Prostate gland (tissue), 2 donors: ENCODE results near the gene ASPG. TPM values are rescaled to one million over a fixed set of nuclear protein-coding genes. Genes with fewer than 3 reads are reported as not detected.

Source experiments
- DNase-seq: peaks from one replicate; pipeline ENCODE4 v3.0.0-alpha.2; 2019; ENCODE audit warnings: low spot score
- H3K27ac ChIP-seq, 2 donors: fragments of 200-600 bp; sonication (generic); 2 replicates each; pipeline ENCODE4 v1.5.1; 2017 to 2019
- H3K27me3 ChIP-seq: fragments of 200-600 bp; sonication (generic); replicated peaks from 2 replicates; pipeline ENCODE4 v1.5.1; 2019; ENCODE audit not compliant: insufficient read depth
- H3K36me3 ChIP-seq, 2 donors: fragments of 200-600 bp; sonication (generic); 1 replicate in 1 of 2; 2 replicates in 1 of 2; pipeline versions ENCODE4 v1.5.1 to v1.8.1; 2017 to 2019
- H3K4me1 ChIP-seq: fragments of 200-600 bp; sonication (generic); replicated peaks from 2 replicates; pipeline ENCODE4 v1.5.1; 2019
- H3K4me3 ChIP-seq, 2 donors: fragments of 200-600 bp; sonication (generic); 2 replicates each; pipeline ENCODE4 v1.5.1; 2017 to 2019
- H3K9me3 ChIP-seq: fragments of 200-600 bp; sonication (generic); 2 replicates; pipeline ENCODE4 v1.5.1; 2017
- POLR2A ChIP-seq: fragments of 450-650 bp; IDR thresholded peaks from one replicate; pipeline ENCODE4 v1.6.1; 2016; ENCODE audit warnings: antibody characterized with exemption, mild to moderate bottlenecking
- POLR2AphosphoS5 ChIP-seq: sonication (generic); formaldehyde crosslinking; IDR thresholded peaks from one replicate; pipeline ENCODE4 v1.6.1; 2017; ENCODE audit warnings: antibody characterized with exemption
- WGBS: methylation state at CpG from one replicate; pipeline ENCODE4 v1.1.5; 2018; 5-methylcytosine and 5-hydroxymethylcytosine counted together
- intact Hi-C: fragments of 100-400 bp; cut with DNase I; formaldehyde crosslinking; loops from one replicate; pipeline ENCODE4 v1.14.2; 2022
- total RNA-seq, 2 donors: library from RNA; depleted of rRNA; stranded (reverse); fragments of >200 nt; gene quantifications; one replicate each; pipeline ENCODE4 v1.1.0, GENCODE V29; 2016
- TF ChIP-seq, protein P1 (sequence below), 4 experiments: fragments of 200-600 bp in 2 of 4; fragments of 450-650 bp in 2 of 4; sonication (generic) in 2 of 4; IDR thresholded peaks; 1 replicate in 3 of 4; 2 replicates in 1 of 4; pipeline ENCODE4 v1.5.1; 2016 to 2019; ENCODE audit warnings: antibody characterized with exemption in 4 of 4, mild to moderate bottlenecking in 2 of 4, moderate library complexity in 2 of 4

Gene ASPG
- total RNA-seq, 2 donors from 2014 or later = 2.3 TPM; not detected in 1

DNA sequence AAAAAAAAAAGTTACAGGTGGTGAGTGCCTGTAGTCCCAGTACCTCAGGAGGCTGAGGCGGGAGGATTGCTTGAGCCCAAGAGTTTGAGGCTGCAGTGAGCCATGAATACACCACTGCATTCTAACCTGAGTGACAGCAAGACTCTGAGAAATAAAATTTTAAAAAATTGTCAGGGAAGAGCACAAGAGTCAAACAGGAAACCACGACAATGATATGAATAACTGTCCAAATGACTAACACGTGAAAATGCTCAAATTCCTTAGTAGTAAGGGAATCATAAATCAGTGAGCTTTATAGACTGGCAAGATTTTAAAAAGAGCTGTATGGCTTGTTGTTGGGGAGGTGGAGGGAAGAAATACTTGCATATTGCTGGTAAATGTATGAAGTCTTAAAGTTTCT is 12.9 kb upstream of the ASPG start:
- Histone ChIP-seq H3K9me3 (no peaks in the 10 kb centered on the region), H3K36me3 (no peaks in the 10 kb centered on the region), H3K27ac (no peak overlapping the region), H3K27me3 (peaks cover 6% of the 10 kb centered on the region), H3K4me1 (no peaks in the 10 kb centered on the region), H3K4me3 (no peak overlapping the region)
- WGBS = 62% methylated on average over 3 of the region's 3 CpGs
- no peak for TF ChIP-seq POLR2AphosphoS5
- intact Hi-C loops = no loop called here
- DNase-seq = no peak

DNA sequence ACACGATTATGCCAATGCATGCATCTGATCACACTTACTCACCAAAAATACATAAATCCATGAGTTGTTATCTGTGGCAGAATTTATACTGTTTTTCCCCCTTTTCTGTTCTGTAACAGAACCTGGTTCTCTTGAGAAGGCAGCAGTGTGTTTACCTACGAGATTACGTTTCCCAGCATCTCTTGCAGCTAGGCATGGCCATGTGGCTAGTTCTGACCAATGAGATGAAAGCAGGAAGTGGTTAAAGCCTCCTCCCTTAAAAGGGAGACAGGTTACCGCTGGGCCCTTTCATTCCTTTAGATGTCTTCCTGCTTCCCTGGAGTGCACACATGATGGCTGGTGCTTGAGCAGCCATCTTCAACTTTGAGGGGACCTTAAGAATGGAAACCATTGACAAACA is 11.7 kb upstream of the ASPG start:
- peaks cover 3% of the 10 kb centered on the region for H3K27me3 ChIP-seq
- no peak for TF ChIP-seq POLR2A
- TF ChIP-seq POLR2AphosphoS5 = no peak
- TF ChIP-seq, protein P1, sequence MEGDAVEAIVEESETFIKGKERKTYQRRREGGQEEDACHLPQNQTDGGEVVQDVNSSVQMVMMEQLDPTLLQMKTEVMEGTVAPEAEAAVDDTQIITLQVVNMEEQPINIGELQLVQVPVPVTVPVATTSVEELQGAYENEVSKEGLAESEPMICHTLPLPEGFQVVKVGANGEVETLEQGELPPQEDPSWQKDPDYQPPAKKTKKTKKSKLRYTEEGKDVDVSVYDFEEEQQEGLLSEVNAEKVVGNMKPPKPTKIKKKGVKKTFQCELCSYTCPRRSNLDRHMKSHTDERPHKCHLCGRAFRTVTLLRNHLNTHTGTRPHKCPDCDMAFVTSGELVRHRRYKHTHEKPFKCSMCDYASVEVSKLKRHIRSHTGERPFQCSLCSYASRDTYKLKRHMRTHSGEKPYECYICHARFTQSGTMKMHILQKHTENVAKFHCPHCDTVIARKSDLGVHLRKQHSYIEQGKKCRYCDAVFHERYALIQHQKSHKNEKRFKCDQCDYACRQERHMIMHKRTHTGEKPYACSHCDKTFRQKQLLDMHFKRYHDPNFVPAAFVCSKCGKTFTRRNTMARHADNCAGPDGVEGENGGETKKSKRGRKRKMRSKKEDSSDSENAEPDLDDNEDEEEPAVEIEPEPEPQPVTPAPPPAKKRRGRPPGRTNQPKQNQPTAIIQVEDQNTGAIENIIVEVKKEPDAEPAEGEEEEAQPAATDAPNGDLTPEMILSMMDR (IDR thresholded peaks at IDR 0.05) = no peak
- intact Hi-C loops = no loop called here
- H3K4me1 ChIP-seq = no peaks in the 10 kb centered on the region
- DNase-seq = no peak
- no peak overlapping the region for H3K4me3 ChIP-seq
- no peaks in the 10 kb centered on the region for H3K9me3 ChIP-seq
- no peak overlapping the region for H3K27ac ChIP-seq
- H3K36me3 ChIP-seq = no peaks in the 10 kb centered on the region
- WGBS = 66% methylated on average over 4 of the region's 4 CpGs

GRCh38 chr14:104075530-104076151 is 9.9 kb upstream of the ASPG start:
- WGBS = 30% methylated on average over 6 of the region's 6 CpGs
- no peaks in the 10 kb centered on the region for H3K4me1 ChIP-seq
- intact Hi-C loops = no loop called here
- no peak for TF ChIP-seq POLR2A
- TF ChIP-seq, protein P1 (IDR thresholded peaks at IDR 0.05) = no peak
- no peak for TF ChIP-seq POLR2AphosphoS5
- no peaks in the 10 kb centered on the region for H3K9me3 ChIP-seq
- no peaks in the 10 kb centered on the region for H3K36me3 ChIP-seq
- H3K27me3 ChIP-seq = peaks cover under 1% of the 10 kb centered on the region
- no peak overlapping the region for H3K4me3 ChIP-seq
- no peak overlapping the region for H3K27ac ChIP-seq
- DNase-seq = no peak

- TF ChIP-seq POLR2A (no peak), POLR2AphosphoS5 (no peak)
- TF ChIP-seq, protein P1 (IDR thresholded peaks at IDR 0.05) = no peak
- 82% methylated on average over 5 of the region's 5 CpGs for WGBS
- intact Hi-C loops = no loop called here
- Histone ChIP-seq H3K36me3 (no peaks in the 10 kb centered on the region), H3K27me3 (no peaks in the 10 kb centered on the region), H3K27ac (no peak overlapping the region), H3K4me1 (no peaks in the 10 kb centered on the region), H3K9me3 (no peaks in the 10 kb centered on the region), H3K4me3 (no peak overlapping the region)
- DNase-seq = no peak
These were observed 8.8 kb upstream of the ASPG start for GRCh38 chr14:104076743-104077142.

- H3K36me3 ChIP-seq = no peaks in the 10 kb centered on the region
- WGBS = 0% methylated on average over 7 of the region's 7 CpGs
- no peak overlapping the region for H3K27ac ChIP-seq
- intact Hi-C loops = loop anchor here (2.0 kb wide), 1 partner anchor 487 kb away; no protein-coding TSS in a partner anchor
- DNase-seq = peak; percentile 85
- no peaks in the 10 kb centered on the region for H3K9me3 ChIP-seq
- TF ChIP-seq POLR2A = no peak
- TF ChIP-seq POLR2AphosphoS5 = peak; percentile 76
- TF ChIP-seq, protein P1 (IDR thresholded peaks at IDR 0.05) = peak; percentile 93 to 99 (median 98)
- H3K4me1 ChIP-seq = peaks cover 2% of the 10 kb centered on the region
- no peaks in the 10 kb centered on the region for H3K27me3 ChIP-seq
- H3K4me3 ChIP-seq = no peak overlapping the region
These were observed 7.5 kb upstream of the ASPG start for GRCh38 chr14:104078031-104078455.
